Measurements from ENCODE around the gene ITLN1.

GRCh38 chr1:160880216-160880615 lies 4.8 kb downstream of the ITLN1 start:
- TF ChIP-seq CTCF (IDR thresholded peaks at IDR 0.05) (no peak), POLR2A (IDR thresholded peaks at IDR 0.05) (no peak)

All from uterus (tissue), 2 donors.